PC-3 (cell line): ENCODE measurements around the gene IRGC.

Experiments used
- EZH2 ChIP-seq: fragments of 300-600 bp; sonication (generic); IDR thresholded peaks from one replicate; pipeline ENCODE4 v1.6.1; 2017; ENCODE audit warnings: antibody characterized with exemption, mild to moderate bottlenecking, low read length; ENCODE audit not compliant: unreplicated experiment
- TF ChIP-seq, protein P1 (sequence below): fragments of 300-600 bp; sonication (generic); conservative IDR thresholded peaks from 2 replicates; pipeline ENCODE4 v1.5.1; 2017; ENCODE audit warnings: antibody characterized with exemption, low read depth, mild to moderate bottlenecking, low read length

DNA sequence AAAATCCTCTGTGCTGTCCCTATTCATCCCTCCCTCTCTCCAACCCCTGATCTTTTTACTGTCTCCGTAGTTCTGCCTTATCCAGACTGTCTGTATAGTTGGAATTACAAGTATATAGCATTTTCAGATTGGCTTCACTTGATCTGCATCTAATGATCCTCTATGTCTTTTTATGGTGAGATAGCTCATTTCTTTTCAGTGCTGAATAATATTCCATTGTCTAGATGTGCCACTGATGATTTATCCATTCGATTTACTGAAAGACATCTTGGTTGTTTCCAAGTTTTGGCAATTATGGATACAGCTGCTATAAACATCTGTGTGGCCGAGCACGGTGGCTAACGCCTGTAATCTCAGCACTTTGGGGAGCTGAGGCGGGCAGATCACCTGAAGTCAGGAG lies 19.1 kb downstream of the IRGC start:
- TF ChIP-seq, protein P1, sequence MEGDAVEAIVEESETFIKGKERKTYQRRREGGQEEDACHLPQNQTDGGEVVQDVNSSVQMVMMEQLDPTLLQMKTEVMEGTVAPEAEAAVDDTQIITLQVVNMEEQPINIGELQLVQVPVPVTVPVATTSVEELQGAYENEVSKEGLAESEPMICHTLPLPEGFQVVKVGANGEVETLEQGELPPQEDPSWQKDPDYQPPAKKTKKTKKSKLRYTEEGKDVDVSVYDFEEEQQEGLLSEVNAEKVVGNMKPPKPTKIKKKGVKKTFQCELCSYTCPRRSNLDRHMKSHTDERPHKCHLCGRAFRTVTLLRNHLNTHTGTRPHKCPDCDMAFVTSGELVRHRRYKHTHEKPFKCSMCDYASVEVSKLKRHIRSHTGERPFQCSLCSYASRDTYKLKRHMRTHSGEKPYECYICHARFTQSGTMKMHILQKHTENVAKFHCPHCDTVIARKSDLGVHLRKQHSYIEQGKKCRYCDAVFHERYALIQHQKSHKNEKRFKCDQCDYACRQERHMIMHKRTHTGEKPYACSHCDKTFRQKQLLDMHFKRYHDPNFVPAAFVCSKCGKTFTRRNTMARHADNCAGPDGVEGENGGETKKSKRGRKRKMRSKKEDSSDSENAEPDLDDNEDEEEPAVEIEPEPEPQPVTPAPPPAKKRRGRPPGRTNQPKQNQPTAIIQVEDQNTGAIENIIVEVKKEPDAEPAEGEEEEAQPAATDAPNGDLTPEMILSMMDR, result no peak
- TF ChIP-seq EZH2, result no peak
